Transverse colon (tissue), 4 donors: ENCODE data around the gene UBAC1. TPM values are rescaled to one million over a fixed set of nuclear protein-coding genes. Genes with fewer than 3 reads are reported as not detected.
"Not testable (repeated sequence)": the region's sequence is repeated elsewhere in the genome, so short reads cannot be mapped to it uniquely, and the experiment has no call there.

Source experiments
- DNase-seq: peaks from one replicate; pipeline ENCODE4 v3.0.0-alpha.2; 2019
- H3K27ac ChIP-seq, 4 donors: fragments of 200-600 bp; sonication (generic); 2 replicates each; pipeline ENCODE4 v1.5.1; 2016 to 2018; ENCODE audit warnings: inconsistent platforms in 4 of 4
- H3K27me3 ChIP-seq: fragments of 200-600 bp; sonication (generic); 2 replicates; pipeline ENCODE4 v1.5.1; 2017; ENCODE audit warnings: inconsistent platforms
- H3K36me3 ChIP-seq, 4 donors: fragments of 200-600 bp; sonication (generic); 2 replicates each; pipeline ENCODE4 v1.5.1; 2017 to 2019; ENCODE audit warnings: inconsistent platforms in 4 of 4
- H3K4me1 ChIP-seq, 4 donors: fragments of 200-600 bp; sonication (generic); 2 replicates each; pipeline ENCODE4 v1.5.1; 2017 to 2020; ENCODE audit warnings: inconsistent platforms in 4 of 4
- H3K4me3 ChIP-seq, 4 donors: fragments of 200-600 bp; sonication (generic); 1 replicate in 1 of 4; 2 replicates in 3 of 4; pipeline versions ENCODE4 v1.5.1 to v1.6.1; 2017 to 2019; ENCODE audit warnings: inconsistent platforms in 4 of 4
- H3K9me3 ChIP-seq, 2 donors: fragments of 200-600 bp; sonication (generic); 2 replicates each; pipeline ENCODE4 v1.5.1; 2017 to 2019; ENCODE audit warnings: inconsistent platforms in 2 of 2
- EP300 ChIP-seq: sonication (generic); formaldehyde crosslinking; IDR thresholded peaks from one replicate; pipeline ENCODE4 v1.6.1; 2017; ENCODE audit warnings: antibody characterized with exemption, low read depth
- POLR2A ChIP-seq: fragments of 450-650 bp; IDR thresholded peaks from one replicate; pipeline ENCODE4 v1.6.1; 2016; ENCODE audit warnings: antibody characterized with exemption, mild to moderate bottlenecking, moderate library complexity
- POLR2AphosphoS5 ChIP-seq, 3 donors: sonication (generic); formaldehyde crosslinking; IDR thresholded peaks; one replicate each; pipeline ENCODE4 v1.6.1; 2016; ENCODE audit warnings: antibody characterized with exemption in 3 of 3
- WGBS, 2 donors: methylation state at CpG; one replicate each; pipeline ENCODE4 v1.1.5; 2018; ENCODE audit warnings: low coverage in 1 of 2; 5-methylcytosine and 5-hydroxymethylcytosine counted together
- in situ Hi-C, 4 donors: fragments of 200-750 bp; cut with MboI; loops; one replicate each; pipeline versions ENCODE4 v1.15.0 to v1.15.1; 2017; ENCODE audit warnings: low sequenced_read_pairs in 3 of 4, low pct_ligation_motif_present in 1 of 4, low pct_unique_long_range_greater_than_20kb in 1 of 4
- intact Hi-C: fragments of 100-400 bp; cut with DNase I; formaldehyde crosslinking; loops from one replicate; pipeline ENCODE4 v1.15.1; 2023; ENCODE audit warnings: low total_unique reads
- total RNA-seq, 4 donors: library from RNA; depleted of rRNA; stranded (reverse); fragments of >200 nt; gene quantifications; one replicate each; pipeline ENCODE4 v1.1.0, GENCODE V29; 2016
- TF ChIP-seq, protein P1 (sequence below), 5 experiments: fragments of 200-600 bp in 3 of 5; fragments of 450-650 bp in 2 of 5; sonication (generic) in 3 of 5; IDR thresholded peaks; 1 replicate in 2 of 5; 2 replicates in 3 of 5; pipeline ENCODE4 v1.5.1; 2016 to 2017; ENCODE audit warnings: antibody characterized with exemption in 5 of 5, inconsistent platforms in 3 of 5, mild to moderate bottlenecking in 2 of 5, moderate library complexity in 1 of 5

The UBAC1 gene
- total RNA-seq, 4 donors from 2014 or later = 42.6 to 91.9 (median 62.9) TPM

DNA sequence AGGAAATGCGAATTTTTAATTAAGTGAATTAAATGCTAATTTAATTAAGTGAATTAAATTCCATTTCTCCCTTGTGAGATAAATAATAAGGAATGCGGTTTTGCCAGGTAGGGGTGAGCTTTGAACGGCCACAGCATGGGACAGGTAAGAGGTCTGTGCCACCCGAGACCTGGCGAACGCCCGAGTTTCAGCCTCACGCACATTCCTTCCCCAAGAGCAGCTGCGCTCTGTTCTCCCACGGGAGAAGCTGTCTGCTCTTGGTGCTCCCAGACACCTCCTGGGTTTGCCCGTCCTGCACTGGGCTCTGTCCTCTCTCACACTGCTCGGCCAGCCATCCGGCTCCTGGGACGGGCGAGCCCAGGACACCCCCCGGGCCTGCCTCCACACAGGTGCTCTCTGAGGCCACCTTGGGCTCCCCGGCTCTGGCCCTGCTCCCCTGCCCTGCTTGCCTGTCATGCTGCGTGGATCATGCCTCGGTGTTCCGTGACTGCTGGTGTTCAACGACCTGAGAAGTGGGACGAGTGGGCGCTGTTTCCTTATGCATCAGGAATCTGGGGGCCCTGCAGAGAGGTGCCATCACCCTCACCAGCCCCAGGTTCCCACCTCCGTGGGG is 40.1 kb downstream of the UBAC1 start:
- H3K4me3 ChIP-seq = no peak overlapping the region
- WGBS, 2 donors = 86 to 100% methylated on average over 1 to 24 of the region's 24 CpGs
- no peak overlapping the region for H3K27ac ChIP-seq
- H3K4me1 ChIP-seq = no peaks in the 10 kb centered on the region
- H3K36me3 ChIP-seq = peaks cover 0 to 6% (median 4%) of the 10 kb centered on the region in 4 donors
- TF ChIP-seq POLR2A (no peak), POLR2AphosphoS5 (IDR thresholded peaks at IDR 0.05) (no peak), EP300 (no peak)
- TF ChIP-seq, protein P1, sequence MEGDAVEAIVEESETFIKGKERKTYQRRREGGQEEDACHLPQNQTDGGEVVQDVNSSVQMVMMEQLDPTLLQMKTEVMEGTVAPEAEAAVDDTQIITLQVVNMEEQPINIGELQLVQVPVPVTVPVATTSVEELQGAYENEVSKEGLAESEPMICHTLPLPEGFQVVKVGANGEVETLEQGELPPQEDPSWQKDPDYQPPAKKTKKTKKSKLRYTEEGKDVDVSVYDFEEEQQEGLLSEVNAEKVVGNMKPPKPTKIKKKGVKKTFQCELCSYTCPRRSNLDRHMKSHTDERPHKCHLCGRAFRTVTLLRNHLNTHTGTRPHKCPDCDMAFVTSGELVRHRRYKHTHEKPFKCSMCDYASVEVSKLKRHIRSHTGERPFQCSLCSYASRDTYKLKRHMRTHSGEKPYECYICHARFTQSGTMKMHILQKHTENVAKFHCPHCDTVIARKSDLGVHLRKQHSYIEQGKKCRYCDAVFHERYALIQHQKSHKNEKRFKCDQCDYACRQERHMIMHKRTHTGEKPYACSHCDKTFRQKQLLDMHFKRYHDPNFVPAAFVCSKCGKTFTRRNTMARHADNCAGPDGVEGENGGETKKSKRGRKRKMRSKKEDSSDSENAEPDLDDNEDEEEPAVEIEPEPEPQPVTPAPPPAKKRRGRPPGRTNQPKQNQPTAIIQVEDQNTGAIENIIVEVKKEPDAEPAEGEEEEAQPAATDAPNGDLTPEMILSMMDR (IDR thresholded peaks at IDR 0.05) = no peak
- intact Hi-C loops = no loop called here
- no peaks in the 10 kb centered on the region for H3K27me3 ChIP-seq
- peaks cover 21 to 28% of the 10 kb centered on the region in 2 donors for H3K9me3 ChIP-seq
- in situ Hi-C loops = no loop called here
- DNase-seq = no peak

DNA sequence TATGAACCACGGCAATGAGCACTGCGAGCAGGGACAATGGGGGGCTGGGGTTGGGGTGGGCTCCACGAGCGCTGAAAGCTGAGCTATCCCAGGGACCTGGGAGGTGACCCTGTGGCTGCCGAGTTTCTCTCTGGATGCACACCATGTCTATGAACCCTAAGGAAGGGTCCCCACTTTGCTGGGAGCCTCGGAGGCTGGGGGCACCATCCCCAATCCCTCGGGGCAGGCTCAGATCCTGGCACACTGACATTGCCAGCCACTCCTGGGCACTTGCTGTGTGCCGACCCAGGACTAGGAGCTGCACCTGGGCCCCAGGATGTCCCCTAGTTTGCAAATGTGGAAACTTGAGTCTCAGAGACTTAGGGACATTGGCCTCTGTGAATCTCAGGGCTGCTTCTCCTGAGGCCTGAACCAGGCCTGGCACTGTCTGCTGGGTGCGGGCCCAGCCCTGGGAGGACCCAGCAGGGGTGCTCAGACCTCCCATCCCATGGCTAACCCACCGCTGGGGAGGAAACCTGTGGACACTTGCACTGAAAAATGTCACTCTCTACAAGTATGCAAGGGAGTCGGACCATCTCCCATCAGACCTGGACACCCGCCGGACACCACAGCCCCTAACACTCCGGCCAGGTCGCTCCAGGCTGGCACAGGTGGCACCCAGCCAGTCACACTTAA is 40.8 kb downstream of the UBAC1 start:
- Histone ChIP-seq H3K36me3 (peaks cover 0 to 13% (median 8%) of the 10 kb centered on the region in 4 donors), H3K27me3 (no peaks in the 10 kb centered on the region), H3K4me1 (no peaks in the 10 kb centered on the region), H3K4me3 (no peak overlapping the region), H3K9me3 (peaks cover 26 to 35% of the 10 kb centered on the region in 2 donors), H3K27ac (no peak overlapping the region)
- 90% methylated on average over 15 of the region's 15 CpGs; no CpG with 5 or more reads in 1 of the 2 donors for WGBS, 2 donors
- intact Hi-C loops (no loop called here), in situ Hi-C loops (no loop called here)
- TF ChIP-seq, protein P1 (IDR thresholded peaks at IDR 0.05) = no peak
- no peak for TF ChIP-seq POLR2A
- TF ChIP-seq POLR2AphosphoS5 (IDR thresholded peaks at IDR 0.05) = no peak
- no peak for TF ChIP-seq EP300
- no peak for DNase-seq

DNA sequence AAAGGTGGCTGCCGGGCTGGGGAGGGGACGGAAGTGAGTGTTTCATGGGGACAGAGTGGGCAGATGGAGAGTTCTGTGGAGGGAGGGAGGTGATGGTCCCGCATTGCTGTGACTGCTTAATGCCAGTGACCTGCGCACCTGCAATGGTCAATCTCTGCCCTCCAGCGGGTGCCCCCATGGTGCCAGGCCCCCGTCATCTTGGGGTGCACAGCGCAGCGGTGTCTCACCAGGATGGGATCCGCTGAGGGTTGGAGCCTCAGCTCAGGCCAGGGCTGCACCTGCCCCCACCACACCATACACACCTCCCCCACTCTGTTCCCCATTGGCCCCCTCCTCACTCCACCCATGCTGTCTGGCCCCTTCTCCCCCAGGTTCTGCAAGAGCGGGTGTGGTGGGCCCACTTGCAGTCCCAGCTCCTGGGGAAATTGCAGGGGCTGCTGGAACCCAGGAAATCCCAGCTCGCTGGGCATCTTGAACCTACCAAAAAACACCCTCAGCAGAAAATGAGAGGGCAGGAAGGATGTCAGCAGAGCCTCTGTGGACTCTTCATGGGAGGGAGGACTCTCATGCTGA is 41.8 kb downstream of the UBAC1 start:
- Histone ChIP-seq H3K27ac (no peak overlapping the region), H3K36me3 (peaks cover 0 to 23% (median 13%) of the 10 kb centered on the region in 4 donors), H3K4me3 (no peak overlapping the region), H3K27me3 (no peaks in the 10 kb centered on the region), H3K9me3 (peaks cover 34 to 39% of the 10 kb centered on the region in 2 donors), H3K4me1 (no peaks in the 10 kb centered on the region)
- WGBS, 2 donors = 100% methylated on average over 11 of the region's 11 CpGs; no CpG with 5 or more reads in 1 of the 2 donors
- TF ChIP-seq POLR2A (no peak), EP300 (no peak), POLR2AphosphoS5 (IDR thresholded peaks at IDR 0.05) (no peak)
- TF ChIP-seq, protein P1 (IDR thresholded peaks at IDR 0.05) = no peak
- no peak for DNase-seq
- in situ Hi-C loops = no loop called here
- intact Hi-C loops = no loop called here

GRCh38 chr9:135916227-135916626 is 44.9 kb downstream of the UBAC1 start:
- WGBS, 2 donors = 90 to 97% methylated on average over 2 to 12 of the region's 12 CpGs
- in situ Hi-C loops = not testable (repeated sequence)
- peaks cover 0 to 34% (median 16%) of the 10 kb centered on the region in 4 donors for H3K36me3 ChIP-seq

More at GRCh38 chr9:135916227-135916626, 44.9 kb downstream of the UBAC1 start:
- H3K4me1 ChIP-seq, H3K4me3 ChIP-seq, intact Hi-C loops, H3K27me3 ChIP-seq, H3K27ac ChIP-seq, DNase-seq: not testable (repeated sequence)
- peaks cover 34 to 45% of the 10 kb centered on the region in 2 donors for H3K9me3 ChIP-seq
